Measurements from ENCODE around the gene PRG2. TPM values are rescaled to one million over a fixed set of nuclear protein-coding genes. Genes with fewer than 3 reads are reported as not detected.

The PRG2 gene
- total and polyA plus RNA-seq, 2 of the 4 experiments (the other 2 are of a cell fraction), result not detected

DNA sequence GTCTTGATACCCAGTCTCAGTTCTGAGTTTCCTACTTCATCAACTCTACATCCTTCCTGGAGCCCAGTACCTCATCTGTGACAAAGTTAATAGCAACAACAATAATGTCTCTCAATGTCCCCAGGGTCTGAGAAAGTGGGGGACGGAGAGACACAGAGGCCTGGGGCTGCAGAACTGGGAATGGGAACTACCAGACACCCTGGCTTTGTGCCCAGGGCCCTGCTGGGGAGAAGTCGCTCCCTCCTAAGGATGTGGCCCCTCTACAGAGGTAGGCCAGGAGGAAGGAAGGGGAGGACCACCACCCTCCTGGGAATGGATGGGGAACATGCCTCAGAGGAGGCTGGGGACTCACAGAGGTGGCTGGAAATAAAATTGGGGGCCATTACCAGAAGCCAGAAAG lies 15.0 kb downstream of the PRG2 start:
- no CpG with 5 or more reads among the region's 2 CpGs for WGBS, 2 experiments (ENCODE audit: extremely low coverage in 2 of 2, insufficient read length in 1 of 2)

More for the DNA sequence above, 15.0 kb downstream of the PRG2 start:
- Histone ChIP-seq H3K9ac (ENCODE audit: low read depth, low read length) (no peak overlapping the region), H4K8ac (ENCODE audit: low read depth in 2 of 2, low read length in 2 of 2) (no peak overlapping the region), H2BK20ac (ENCODE audit: low read depth, low read length) (no peak overlapping the region), H3K56ac (ENCODE audit: extremely low read depth, insufficient read depth, low read length) (no peak overlapping the region), H4K20me1 (ENCODE audit: insufficient read depth, low read length) (0 out of 2 replicates have a peak, but pooled peaks cover 6% of the 10 kb centered on the region), H3K36me3 (ENCODE audit: control insufficient read depth, insufficient read depth, low read length) (no peaks in the 10 kb centered on the region), H4K91ac (ENCODE audit: insufficient read depth, low read depth, low read length) (no peak overlapping the region), H3K4me1 (ENCODE audit: control insufficient read depth, insufficient read depth, low read length) (no peaks in the 10 kb centered on the region), H2BK5ac (ENCODE audit: low read depth, low read length, poor library complexity, severe bottlenecking) (no peak overlapping the region), H3K9me1 (ENCODE audit: insufficient read depth, low read length) (no peaks in the 10 kb centered on the region), H2AFZ (replicated peaks; ENCODE audit: low read length, poor library complexity) (no peak overlapping the region), H3K27ac (ENCODE audit: insufficient read depth, low read length) (no peak overlapping the region), H3K79me1 (ENCODE audit: low read depth in 1 of 2, low read length in 2 of 2) (no peaks in the 10 kb centered on the region), H2AK9ac (replicated peaks; ENCODE audit: low read depth, low read length, poor library complexity) (no peak overlapping the region), H2AK5ac (ENCODE audit: low read depth, low read length) (no peak overlapping the region), H3K18ac (ENCODE audit: low read depth, low read length) (no peak overlapping the region), H3K4ac (ENCODE audit: low read depth, low read length) (no peak overlapping the region), H2BK15ac (ENCODE audit: low read depth, low read length) (no peak overlapping the region), H3K27me3 (ENCODE audit: control insufficient read depth, insufficient read depth, low read length) (peaks cover 2% of the 10 kb centered on the region; the same call in 1 of the 2 replicates), H4K5ac (ENCODE audit: low read depth, low read length) (no peak overlapping the region), H3K4me3 (ENCODE audit: insufficient read depth, low read depth, low read length) (no peak overlapping the region), H3K9me3 (ENCODE audit: control insufficient read depth, insufficient read depth, low read length) (no peaks in the 10 kb centered on the region), H3K4me2 (ENCODE audit: low read depth, low read length) (no peak overlapping the region), H2BK120ac (ENCODE audit: low read depth, low read length) (no peak overlapping the region), H3K23ac (ENCODE audit: low read depth, low read length) (no peak overlapping the region), H3K14ac (replicated peaks; ENCODE audit: low read depth, low read length) (no peak overlapping the region)
- in situ Hi-C loops (cut with MboI; ENCODE audit: low sequenced_read_pairs), result no loop called here
- no TSS peak for BruUV-seq (replicated peaks)
- ATAC-seq (ENCODE audit: low read depth) (no peak), DNase-seq (no peak)
- intact Hi-C loops (cut with micrococcal nuclease), result no loop called here
- no peak for TF ChIP-seq FOS (IDR thresholded peaks at IDR 0.05; ENCODE audit: low read depth, low read length)
- TF ChIP-seq, protein P1, sequence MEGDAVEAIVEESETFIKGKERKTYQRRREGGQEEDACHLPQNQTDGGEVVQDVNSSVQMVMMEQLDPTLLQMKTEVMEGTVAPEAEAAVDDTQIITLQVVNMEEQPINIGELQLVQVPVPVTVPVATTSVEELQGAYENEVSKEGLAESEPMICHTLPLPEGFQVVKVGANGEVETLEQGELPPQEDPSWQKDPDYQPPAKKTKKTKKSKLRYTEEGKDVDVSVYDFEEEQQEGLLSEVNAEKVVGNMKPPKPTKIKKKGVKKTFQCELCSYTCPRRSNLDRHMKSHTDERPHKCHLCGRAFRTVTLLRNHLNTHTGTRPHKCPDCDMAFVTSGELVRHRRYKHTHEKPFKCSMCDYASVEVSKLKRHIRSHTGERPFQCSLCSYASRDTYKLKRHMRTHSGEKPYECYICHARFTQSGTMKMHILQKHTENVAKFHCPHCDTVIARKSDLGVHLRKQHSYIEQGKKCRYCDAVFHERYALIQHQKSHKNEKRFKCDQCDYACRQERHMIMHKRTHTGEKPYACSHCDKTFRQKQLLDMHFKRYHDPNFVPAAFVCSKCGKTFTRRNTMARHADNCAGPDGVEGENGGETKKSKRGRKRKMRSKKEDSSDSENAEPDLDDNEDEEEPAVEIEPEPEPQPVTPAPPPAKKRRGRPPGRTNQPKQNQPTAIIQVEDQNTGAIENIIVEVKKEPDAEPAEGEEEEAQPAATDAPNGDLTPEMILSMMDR (conservative IDR thresholded peaks at IDR 0.05; ENCODE audit: low read depth, low read length), result no peak
- no peak for TF ChIP-seq MAZ (IDR thresholded peaks at IDR 0.05; ENCODE audit: borderline replicate concordance, low read depth, low read length)
- TF ChIP-seq RAD21 (IDR thresholded peaks at IDR 0.05; ENCODE audit: low read length), result no peak
- no peak for TF ChIP-seq SMC3 (IDR thresholded peaks at IDR 0.05; ENCODE audit: low read depth, low read length)
- TF ChIP-seq, protein P2, sequence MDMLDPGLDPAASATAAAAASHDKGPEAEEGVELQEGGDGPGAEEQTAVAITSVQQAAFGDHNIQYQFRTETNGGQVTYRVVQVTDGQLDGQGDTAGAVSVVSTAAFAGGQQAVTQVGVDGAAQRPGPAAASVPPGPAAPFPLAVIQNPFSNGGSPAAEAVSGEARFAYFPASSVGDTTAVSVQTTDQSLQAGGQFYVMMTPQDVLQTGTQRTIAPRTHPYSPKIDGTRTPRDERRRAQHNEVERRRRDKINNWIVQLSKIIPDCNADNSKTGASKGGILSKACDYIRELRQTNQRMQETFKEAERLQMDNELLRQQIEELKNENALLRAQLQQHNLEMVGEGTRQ (IDR thresholded peaks at IDR 0.05; ENCODE audit: low read depth, low read length), result no peak
- TF ChIP-seq NFE2L2 (IDR thresholded peaks at IDR 0.05; ENCODE audit: low read depth, low read length), result no peak
- TF ChIP-seq MAFK (IDR thresholded peaks at IDR 0.05; ENCODE audit: low read depth, low read length), result no peak
- ChIA-PET CTCF (no interaction called here), POLR2A (ENCODE audit: unreplicated experiment) (no interaction called here)
- dilution Hi-C loops (cut with HindIII; ENCODE audit: low sequenced_read_pairs, unreplicated experiment), result no loop called here
